HG03457 (cell line): ENCODE results near the gene SEMA4D.

ENCODE experiments used
- ATAC-seq: cut with Tn5 transposase; IDR thresholded peaks from one replicate; pipeline ENCODE4 v1.9.1; 2021; ENCODE audit warnings: moderate number of reproducible peaks; ENCODE audit not compliant: unreplicated experiment

The SEMA4D gene

DNA sequence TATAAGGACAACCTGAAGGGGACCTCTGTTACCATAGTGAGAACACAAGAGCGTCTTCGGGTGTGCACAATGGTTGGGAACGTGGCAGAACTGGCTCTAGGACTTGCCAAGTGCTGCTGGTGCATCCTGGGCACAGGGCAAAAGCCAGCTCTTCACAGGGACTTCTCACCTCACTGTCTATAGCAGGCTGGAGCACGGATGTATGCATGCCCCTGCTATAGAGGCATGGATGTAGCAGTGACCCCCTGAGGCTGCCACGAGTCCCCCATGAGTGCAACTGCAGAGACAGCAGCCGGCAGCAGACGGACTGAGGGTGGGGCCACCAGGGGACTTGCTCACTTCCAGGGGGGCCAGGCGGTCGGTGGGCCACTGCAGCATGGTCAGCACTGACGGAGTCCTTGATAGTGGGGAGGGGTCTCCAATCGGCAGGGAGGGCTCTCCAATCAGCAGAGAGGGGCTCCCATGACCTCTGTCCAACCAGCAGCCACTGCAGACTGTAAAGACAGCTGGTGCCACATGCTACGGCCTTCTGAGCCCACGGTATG, 64.9 kb downstream of the SEMA4D start:
- ATAC-seq: no peak

DNA sequence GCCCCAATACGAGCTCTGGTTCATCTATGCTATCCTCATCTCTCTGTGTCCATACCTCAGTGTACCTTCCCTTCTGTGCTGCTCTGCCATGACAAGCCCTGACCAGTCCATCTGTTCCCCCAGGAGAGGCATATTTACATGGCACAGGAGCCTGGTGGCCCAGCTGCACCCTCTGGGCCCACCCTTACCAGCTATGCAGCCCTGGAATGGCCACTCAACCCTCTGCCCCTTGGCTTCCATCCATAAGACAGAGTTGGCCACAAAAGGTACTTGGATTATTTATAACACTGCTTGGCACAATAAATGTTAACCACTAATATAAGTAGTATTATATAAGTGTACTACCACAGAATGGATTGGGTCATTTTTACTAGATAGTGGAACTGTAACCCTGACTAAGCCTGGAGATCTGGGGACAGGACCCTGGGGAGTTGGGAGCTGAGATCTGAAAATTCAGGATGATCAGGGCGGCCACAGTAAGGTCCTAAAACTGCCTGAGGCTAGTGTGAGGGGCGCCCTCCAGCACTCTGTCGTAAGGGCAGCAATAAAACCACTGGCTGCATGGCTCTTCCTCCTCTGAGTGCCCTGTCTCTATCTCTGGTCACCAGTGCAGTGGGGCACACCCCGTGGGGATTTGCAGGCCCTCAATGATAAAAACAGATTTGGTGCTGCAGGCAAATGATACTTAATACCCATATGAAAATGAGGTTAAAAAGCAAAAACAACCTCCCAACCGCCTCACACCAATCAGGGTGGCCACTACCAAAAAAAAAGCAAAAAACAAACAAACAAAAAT, 65.8 kb downstream of the SEMA4D start:
- ATAC-seq: no peak

DNA sequence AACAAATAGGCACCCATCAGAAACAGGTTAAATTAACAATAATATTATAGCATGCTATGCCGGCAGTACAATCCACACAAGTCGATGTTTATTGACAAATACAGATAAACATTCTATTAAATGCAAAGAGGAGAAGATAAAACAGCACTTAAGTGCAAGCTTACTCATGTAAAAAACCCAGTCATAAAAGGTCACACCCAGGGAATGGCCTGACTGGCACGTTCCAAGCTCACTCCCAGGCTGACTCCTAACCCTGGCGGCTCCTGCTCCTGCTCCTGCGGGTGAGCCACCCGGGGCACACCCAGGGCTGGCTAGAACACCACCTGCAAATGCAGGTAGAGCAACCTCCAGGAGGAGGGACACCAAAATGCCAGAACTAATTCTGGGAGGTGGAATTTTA, 66.9 kb downstream of the SEMA4D start:
- no peak for ATAC-seq

DNA sequence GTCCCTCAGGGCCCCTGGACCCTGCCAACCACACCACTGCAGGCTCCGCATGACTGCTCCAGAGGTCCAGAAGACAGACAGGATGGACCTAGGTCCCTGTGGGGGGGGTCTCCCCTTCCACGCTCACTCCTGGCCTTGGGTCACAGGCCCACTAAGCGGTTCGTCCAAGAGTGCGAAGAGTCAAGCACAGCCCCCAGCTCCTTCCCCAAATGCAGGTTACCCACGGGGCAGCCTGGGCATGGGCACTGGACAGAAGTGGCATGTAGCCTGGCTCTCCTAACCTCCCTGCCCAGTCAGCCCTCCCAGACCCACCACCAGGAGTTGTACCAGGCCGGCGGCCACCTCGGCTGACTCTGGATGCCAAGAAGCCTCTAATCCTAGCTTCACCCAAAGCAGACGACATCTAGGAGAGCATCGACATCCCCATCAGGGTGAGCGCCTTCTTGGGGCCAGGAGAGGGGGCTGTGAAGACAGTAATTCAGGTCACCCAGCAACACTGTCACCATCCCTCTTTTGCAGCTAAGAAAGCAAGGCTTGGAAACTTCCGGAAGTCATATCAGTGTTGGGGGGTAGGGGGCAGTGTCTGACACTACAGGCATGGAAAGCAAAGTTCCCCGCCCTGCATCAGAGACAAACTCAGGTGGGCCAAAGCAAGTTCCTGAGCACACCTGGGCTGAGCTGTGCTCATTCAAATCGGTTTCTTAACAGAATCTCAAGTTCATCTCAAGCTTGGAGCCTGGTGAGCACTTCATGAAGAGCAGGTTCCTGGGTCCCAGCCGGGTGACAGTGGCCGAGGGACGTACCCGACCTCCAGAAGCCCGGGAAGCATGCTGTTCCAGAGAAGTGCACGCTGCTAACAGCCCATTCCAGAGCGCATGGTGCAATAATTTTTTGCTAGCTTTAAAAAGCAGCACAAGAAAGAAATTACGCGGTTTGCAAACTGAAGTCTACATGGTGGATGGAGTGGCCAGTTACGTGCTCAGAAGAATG, 68.7 kb downstream of the SEMA4D start:
- no peak for ATAC-seq

DNA sequence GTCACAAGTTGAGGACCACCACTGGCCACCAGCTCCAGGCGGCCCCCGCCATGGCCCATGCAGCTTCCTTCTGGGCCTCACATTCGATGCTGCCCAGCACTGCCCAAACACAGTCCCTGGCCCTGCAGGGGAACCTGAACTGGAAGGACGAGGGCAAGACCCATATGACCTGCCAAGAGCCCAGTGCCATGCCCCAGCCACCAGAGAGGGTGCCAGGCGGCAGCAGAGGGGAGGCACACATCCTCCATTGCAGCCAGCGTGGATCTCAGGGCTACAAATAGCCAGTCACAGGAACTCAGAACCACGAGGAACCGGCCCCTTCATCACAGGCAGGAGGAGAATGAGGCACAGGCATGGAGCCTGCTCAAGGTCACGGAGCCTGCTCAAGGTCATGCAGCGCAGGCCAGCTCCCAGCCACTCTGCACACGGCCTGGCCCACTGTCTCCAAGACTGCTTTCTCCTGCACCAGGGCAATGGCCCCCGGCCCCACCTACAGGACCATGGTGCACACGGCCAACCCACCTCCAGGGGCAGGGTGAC, 69.6 kb downstream of the SEMA4D start:
- ATAC-seq: no peak

DNA sequence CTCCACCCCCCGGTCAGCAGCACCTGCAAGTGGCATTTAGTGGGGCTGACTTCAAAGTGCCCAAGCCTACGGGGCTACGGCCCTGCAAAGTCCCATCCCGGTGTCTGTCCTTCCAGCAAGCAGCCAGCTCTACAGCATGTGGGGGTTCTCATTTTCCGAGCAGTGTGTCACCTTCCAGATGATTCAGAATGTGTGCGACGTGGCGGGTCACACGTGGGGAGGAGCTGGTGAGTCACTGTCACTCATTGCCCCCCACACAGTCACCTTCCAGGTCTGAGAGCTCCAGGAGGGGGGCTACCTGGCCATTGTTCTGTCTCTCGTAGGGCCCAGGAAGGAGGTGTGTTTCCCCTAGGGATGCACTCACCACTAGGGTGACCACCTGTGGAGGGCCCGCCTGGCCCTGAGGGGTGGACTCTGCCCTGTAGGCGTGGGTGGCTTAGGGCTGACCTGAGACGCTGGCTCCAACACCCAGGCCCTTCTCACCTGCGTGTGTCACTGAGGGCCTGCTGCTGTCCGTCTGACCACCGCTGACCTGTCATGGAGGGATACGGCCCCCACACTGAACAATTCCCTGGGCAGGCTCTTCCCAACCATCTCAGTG, 70.2 kb downstream of the SEMA4D start:
- ATAC-seq: no peak

DNA sequence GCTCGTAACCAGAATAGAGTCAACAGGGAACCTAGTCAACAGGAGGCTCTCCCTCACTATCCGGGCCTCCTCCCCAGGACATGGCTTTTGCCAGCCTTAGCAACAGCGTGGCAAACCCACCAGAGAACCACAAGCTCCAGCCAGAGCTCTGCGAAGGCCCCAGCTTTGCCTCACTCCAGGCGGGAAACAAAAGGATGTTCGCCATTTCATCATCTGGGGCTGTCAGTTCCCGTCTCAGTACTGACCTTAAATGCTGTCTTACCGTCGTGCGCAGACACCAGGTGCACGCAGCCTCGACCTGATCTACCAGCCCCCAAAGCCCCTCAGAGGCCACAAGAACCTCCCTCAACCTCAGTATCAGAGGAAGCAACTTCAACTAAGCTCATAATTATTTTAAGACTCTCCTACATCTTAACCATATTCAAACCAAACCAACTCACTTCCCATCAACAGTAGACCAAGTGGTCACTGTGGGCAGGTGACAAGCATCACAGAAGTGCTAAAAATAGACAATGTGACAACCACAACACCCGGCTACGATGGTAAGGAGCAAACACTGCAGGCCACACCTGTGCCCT, 71.4 kb downstream of the SEMA4D start:
- peak; percentile 67 for ATAC-seq

DNA sequence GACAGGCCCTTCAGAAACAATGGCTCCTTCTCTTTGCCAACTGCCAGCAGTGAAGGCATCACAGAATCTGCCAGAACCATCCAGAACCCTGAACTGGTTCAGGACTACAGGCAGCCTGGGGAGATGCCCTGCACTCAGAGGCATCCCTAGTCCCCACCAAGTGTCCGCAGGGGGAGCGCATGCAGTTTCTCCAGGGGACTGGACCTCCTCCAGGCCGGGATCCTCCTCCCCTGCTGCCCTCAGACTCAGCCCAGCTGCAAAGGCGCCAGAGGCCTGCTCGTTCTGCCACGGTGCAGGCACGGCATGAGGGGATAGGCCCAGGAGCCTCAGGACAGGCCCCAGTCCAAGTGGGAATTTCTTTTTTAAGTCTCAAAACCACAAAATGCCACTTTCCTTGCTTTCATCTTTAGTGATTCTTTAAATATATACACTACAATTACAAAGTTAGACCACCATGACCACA, 72.0 kb downstream of the SEMA4D start:
- ATAC-seq: peak; percentile 6

DNA sequence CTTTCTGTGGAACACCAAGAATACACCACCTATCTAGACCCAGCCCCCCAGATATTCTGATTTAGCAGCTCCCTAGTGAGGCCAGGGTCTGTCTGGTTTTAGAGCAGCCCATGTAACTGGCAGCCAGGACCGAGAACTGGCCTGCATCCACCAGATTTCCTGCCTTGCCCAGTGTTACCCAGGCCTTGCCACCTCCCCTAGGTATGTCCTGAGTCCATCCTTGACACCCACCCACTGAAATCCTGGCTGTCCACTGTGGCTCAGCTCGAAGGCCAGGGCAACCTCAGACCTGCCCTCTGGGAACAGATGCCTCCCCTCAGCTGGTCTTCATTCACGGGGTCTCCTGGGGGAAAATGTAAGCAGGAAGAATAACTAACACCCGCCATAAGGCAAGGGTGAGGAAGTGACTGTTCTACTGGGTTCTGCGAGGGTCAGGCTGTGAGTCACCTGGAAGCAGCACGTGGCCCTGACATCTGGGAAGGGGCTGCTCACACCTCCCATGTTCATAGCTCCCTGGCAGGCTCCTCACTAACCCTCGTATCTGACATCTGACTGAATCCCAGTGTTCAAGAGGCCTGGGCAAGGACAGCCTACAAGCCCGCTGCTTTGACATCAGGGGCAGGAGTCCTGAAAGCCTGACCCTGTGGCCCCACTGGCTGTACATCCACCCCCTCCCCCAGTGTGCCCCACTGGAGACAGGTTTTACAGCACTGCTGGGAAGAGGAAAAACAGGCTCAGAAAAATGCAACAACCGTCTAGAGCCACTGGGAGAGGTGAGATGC, 72.7 kb downstream of the SEMA4D start:
- no peak for ATAC-seq

DNA sequence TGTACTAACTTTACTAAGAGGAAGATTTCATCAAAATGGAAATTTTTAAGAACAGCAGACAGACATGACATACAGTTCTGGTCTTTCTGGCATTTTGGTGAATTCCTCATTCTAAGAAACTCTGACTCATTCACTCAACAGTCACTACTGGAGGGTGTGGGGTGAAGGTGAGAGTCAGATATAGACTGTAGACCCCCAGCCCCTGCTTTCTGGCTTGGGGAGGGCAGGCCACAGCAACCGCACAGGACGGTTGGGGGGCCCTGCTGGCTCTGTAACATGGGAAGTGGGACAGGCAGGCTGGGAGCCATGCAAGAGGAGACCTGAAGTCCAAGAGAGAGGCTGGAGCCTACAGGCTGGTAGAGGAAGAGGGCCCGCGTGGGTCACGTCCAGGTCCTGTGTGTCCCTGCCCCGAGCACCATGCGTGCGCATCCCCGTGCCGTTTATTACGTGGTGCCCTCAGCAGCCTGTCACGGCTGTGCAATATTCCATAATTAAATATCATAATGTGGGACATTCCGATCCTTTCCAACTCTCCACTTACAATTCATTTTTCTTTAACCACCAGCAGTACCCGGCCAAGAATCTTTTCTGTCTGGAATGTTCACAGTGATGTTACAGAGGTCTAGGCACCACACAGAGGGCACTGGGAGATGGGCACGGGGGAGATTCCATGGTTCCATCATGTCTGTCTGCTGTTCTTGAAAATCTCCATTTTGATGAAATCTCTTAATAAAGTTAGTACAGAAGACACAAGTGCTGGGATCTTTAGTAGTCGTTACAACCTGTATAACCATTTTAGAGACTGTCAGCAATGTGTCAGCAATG, 75.5 kb downstream of the SEMA4D start:
- no peak for ATAC-seq

DNA sequence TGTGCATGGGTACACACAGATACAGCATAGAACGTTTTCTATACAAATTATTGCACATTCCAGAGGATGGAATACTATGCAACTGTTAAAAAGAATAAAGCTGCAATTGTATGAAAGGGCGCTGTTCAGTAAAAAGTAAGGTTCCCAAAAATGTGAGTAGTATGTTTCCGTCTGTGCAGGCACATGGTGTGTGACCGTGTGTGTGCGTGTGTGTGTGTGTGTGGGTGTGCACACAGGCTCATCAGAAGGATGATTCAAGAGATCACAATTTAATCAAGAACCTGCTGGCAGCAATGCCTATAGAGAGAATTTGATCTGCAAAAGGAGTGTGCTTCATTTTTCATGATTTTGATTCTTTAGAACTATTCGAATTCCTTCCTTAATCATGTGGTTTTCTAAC, 76.3 kb downstream of the SEMA4D start:
- ATAC-seq: no peak

DNA sequence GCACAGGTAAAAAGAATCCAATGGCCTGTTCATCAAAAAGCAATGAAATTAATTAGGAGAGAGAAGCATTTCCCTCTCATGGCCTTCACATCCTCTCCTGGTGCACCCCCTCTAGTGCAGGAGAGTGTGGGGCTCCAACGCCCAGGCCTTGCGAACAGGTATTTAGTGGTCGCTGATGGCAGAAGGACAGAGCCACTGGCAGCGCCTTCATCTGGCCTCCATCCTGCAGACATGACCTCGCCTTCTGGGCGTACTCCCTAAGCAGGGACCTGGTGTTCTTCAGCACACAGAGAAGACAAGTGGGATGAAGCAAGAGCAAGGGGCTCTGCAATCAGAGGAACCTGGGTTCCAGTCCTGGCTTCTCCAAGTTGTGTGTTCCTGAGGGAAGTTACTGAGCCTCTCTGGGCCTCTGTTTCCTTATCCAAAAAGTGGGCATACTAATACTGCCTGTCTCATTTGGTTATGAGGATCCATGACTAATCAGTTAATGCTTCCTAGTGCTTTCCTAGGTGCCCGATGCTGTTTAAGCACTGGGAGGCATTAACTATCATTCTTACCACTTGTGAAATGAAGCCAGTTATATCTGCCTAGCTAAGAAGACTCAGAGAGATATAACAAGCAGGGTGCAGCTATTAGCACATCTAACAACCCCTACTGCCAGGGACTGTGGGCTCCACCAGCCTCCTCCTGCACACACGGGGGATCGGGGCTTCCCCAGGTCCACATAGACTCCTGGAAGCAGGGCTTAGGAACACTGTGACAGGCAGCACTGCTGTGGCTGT, 77.3 kb downstream of the SEMA4D start:
- no peak for ATAC-seq

DNA sequence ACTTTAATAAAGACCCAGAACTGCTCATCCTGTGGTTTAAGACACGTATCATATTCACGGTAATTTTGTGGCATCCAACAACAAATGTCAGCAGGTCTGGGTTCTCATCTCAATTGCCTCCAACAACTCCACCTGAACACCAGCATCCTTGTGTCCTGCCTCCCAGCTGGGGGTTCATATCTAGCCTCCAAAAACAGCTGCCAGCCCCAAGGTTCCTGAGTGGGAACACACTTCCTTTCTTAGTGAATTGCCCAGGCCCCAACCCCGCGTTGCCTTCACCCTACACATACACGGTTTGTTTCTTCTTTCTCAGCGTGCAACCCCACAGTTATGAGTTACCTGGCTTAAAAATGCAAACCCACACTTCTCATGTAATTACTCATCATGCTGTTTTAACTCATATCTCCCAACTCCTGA, 77.9 kb downstream of the SEMA4D start:
- ATAC-seq: no peak

DNA sequence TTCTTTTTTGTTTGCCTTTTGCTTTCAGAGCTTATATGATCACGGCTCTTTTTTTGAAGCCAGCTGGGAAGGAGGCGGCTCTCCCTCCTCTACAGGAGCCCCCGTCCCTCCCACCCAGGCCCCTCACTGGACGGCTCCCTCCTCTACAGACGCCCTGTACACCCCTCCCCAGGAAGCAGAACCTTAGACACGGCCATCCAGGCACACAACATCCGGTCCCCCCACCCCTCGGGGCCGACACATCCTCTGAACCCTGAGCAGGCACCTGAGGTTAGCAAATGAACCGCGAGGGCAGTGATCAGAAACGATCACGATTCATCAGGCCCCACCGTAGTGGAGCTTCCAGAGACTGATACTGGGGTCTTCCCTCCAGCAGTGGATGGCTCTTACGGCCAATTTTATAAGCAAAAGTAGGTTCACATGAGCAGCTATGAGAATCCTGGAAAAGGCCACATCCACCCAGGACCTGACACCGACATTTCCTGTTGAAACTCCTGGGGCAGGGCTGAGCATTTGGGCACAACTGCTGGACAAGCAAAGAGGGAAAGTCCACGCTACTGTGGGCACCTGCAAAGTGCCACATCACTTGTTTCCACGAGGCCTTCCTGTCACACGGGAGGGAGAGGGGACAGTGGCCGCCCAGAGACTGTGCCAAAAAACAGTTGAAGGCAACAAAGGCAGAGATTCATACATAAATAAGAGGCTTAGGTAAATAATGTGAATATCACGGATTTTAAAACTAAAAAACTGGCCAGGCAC, 78.9 kb downstream of the SEMA4D start:
- ATAC-seq: no peak

DNA sequence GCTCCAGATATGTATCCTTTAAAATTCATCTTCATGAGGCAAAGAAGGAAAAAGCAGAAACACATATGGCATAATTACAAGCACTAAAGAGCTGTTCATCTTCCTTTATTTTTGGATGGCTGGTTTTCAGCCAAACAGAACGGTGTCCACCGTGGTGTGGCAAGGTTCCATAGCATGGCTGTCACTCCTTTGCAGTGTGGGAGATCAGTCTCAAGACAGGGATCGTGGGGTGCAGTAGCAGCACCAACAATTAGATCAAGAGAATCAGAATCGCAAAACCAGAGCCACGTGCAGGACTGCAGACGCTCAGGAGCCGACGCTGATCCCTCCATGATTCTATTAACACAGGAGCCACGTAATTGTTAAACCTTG, 79.5 kb downstream of the SEMA4D start:
- ATAC-seq: no peak

DNA sequence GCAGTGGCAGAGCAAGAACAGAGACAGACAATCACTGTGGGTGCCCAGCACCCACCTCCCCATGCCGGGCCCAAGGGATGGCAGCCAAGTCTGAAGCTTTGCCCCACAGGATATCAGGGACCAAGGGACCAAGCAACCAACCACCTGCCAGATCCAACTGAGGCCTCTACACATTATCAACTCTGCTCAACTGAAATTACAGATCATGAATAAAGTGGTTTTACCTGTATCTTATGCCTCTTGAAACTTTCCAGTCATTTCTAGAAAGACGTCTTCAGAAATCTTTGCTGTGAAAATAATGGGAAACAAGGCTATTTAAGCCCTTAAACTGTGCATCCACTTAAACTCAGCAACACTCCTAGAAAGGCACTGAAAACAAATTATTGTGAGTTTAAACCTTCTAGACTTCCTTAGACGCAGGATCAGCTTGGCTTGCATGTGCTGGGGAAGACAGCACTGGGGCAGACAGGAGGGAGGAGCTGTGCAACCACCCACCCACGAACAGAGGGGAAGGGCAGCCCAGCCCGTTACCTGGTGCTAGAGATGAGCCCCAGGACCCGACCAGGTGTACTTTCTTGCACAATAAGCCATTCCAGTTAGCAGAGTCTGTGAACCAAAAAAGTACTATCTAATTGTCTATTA, 80.0 kb downstream of the SEMA4D start:
- no peak for ATAC-seq
